Measurements from ENCODE around the gene TMPRSS9.

- no peak for TF ChIP-seq CEBPB (IDR thresholded peaks at IDR 0.05)
- TF ChIP-seq, protein P1, sequence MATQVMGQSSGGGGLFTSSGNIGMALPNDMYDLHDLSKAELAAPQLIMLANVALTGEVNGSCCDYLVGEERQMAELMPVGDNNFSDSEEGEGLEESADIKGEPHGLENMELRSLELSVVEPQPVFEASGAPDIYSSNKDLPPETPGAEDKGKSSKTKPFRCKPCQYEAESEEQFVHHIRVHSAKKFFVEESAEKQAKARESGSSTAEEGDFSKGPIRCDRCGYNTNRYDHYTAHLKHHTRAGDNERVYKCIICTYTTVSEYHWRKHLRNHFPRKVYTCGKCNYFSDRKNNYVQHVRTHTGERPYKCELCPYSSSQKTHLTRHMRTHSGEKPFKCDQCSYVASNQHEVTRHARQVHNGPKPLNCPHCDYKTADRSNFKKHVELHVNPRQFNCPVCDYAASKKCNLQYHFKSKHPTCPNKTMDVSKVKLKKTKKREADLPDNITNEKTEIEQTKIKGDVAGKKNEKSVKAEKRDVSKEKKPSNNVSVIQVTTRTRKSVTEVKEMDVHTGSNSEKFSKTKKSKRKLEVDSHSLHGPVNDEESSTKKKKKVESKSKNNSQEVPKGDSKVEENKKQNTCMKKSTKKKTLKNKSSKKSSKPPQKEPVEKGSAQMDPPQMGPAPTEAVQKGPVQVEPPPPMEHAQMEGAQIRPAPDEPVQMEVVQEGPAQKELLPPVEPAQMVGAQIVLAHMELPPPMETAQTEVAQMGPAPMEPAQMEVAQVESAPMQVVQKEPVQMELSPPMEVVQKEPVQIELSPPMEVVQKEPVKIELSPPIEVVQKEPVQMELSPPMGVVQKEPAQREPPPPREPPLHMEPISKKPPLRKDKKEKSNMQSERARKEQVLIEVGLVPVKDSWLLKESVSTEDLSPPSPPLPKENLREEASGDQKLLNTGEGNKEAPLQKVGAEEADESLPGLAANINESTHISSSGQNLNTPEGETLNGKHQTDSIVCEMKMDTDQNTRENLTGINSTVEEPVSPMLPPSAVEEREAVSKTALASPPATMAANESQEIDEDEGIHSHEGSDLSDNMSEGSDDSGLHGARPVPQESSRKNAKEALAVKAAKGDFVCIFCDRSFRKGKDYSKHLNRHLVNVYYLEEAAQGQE (IDR thresholded peaks at IDR 0.05; ENCODE audit: low read depth), result no peak
- no peak for TF ChIP-seq MAX (IDR thresholded peaks at IDR 0.05)
- TF ChIP-seq, protein P2, sequence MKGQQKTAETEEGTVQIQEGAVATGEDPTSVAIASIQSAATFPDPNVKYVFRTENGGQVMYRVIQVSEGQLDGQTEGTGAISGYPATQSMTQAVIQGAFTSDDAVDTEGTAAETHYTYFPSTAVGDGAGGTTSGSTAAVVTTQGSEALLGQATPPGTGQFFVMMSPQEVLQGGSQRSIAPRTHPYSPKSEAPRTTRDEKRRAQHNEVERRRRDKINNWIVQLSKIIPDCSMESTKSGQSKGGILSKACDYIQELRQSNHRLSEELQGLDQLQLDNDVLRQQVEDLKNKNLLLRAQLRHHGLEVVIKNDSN (IDR thresholded peaks at IDR 0.05), result no peak
- no peak for TF ChIP-seq FOXM1 (IDR thresholded peaks at IDR 0.05; ENCODE audit: borderline replicate concordance, low read depth)
- no peak for TF ChIP-seq YY1 (IDR thresholded peaks at IDR 0.05; ENCODE audit: low read depth)
- no peak for TF ChIP-seq CREB1 (IDR thresholded peaks at IDR 0.05; ENCODE audit: low read depth)
- no peak for TF ChIP-seq TCF12 (IDR thresholded peaks at IDR 0.05; ENCODE audit: low read depth)
- no peak for TF ChIP-seq EP300 (IDR thresholded peaks at IDR 0.05; ENCODE audit: borderline replicate concordance)
- no peak for TF ChIP-seq TEAD4 (IDR thresholded peaks at IDR 0.05)
- TF ChIP-seq ZBTB7A (IDR thresholded peaks at IDR 0.05; ENCODE audit: low read depth), result no peak
- TF ChIP-seq RAD21 (IDR thresholded peaks at IDR 0.05; ENCODE audit: low read depth), result no peak
These were observed 59.7 kb downstream of the TMPRSS9 start for GRCh38 chr19:2419754-2420153.

Data from Ishikawa (cell line).